HG02759 (cell line): ENCODE measurements around the gene ZNF853.

Experiments
- ATAC-seq: cut with Tn5 transposase; IDR thresholded peaks from one replicate; pipeline ENCODE4 v1.9.1; 2021; ENCODE audit warnings: mild to moderate bottlenecking, moderate library complexity; ENCODE audit not compliant: unreplicated experiment

Gene ZNF853

DNA sequence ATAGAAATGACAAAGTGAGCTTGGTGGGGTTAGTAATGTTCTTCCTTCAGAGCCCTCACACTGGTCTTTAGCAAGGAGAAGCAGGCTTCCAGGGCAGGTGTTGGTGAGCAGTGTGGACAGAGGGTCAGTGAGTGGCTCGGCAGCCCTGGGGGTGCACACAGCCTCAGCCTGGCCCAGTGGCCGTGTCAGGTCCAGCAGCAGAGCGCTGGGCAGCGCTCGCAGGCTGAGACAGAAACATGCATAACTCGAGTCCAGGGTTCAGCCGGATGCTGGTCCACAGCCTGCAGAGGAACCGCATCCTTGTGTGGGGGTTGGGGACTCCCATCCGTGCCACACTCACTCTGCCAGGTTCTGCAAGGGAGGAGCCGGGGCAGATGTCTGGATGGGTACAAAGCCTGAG lies 11.0 kb upstream of the ZNF853 start:
- no peak for ATAC-seq

DNA sequence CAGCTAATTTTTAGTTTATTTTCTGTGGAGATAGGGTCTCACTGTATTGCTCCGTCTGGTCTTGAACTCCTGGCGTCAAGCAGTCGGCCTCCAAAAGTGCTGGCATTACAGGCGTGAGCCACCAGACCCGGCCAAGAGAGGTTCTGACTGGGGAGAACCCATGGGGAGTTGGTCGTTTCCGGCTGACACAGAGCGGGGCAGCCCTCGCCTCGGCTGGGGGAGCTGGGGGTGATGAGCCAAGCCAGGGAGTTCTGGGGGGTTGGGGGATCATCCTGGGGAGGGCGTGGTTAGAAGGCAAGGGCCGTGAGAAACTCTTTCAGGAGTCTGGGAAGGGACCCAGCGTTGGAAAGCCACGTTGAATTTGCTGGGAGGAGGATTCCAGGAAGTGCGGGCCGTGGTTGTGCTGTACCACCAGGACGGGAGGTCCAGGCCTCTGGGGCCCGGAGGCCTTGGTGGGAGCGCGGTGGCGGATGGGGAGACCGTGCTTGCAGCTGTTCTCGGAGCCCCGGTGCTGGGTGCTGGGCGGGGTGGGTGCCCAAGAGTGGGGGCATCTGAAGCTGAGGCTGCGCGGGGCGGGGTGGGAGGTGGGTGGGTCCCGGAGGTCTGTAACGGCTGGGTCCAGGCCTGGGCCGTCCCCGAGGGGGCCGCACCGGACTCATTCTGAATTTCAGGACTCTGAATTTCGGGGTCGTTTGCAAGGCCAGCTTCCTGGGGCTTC lies 8.4 kb upstream of the ZNF853 start:
- no peak for ATAC-seq

DNA sequence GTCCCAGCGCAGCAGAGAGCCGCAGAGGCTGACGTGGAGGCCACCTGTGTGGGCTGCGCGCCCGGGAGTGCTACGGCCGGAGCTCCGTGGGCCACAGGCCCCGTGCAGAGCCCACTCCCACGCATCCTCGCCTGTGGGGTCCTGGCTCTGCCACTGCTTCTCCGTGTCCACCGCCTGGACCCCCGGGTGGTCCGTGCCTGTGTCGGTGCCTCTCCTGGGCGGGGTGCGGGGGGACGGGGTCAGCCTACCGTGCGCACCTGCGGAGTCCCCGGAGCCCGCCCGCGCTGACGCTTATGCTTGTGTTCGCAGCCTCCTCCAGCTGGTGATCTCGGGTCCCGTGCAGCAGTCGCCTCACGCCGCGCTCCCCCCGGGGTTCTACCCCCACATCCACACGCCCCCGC lies 7.8 kb upstream of the ZNF853 start:
- ATAC-seq, result no peak

DNA sequence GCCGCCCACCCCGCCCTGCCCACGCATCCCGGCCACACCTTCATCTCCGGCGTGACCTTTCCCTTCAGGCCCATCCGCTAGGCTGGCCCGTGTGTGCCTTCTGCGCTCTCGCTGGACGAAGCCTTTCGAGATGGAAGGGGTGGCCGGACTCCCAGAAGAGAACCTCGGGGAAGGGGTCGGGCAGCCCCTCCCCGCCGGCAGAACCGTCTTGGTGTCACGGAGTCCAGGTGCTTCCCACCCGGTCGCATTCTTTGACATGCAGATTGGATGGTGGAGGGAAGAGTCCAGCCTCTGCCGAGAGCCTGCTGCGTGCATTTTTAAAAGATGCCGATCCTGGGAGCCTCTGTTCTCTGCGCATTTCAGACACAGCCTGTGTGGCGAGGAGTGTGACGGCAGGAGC lies 7.3 kb upstream of the ZNF853 start:
- ATAC-seq, result no peak

GRCh38 chr7:6608794-6609193 lies 6.6 kb upstream of the ZNF853 start:
- no peak for ATAC-seq

- no peak for ATAC-seq
Measured at GRCh38 chr7:6612819-6613218, 2.6 kb upstream of the ZNF853 start.

- ATAC-seq, result no peak
Measured at GRCh38 chr7:6613706-6614105, 1.7 kb upstream of the ZNF853 start.

GRCh38 chr7:6615723-6616555 lies 529 bp downstream of the ZNF853 start:
- no peak for ATAC-seq

DNA sequence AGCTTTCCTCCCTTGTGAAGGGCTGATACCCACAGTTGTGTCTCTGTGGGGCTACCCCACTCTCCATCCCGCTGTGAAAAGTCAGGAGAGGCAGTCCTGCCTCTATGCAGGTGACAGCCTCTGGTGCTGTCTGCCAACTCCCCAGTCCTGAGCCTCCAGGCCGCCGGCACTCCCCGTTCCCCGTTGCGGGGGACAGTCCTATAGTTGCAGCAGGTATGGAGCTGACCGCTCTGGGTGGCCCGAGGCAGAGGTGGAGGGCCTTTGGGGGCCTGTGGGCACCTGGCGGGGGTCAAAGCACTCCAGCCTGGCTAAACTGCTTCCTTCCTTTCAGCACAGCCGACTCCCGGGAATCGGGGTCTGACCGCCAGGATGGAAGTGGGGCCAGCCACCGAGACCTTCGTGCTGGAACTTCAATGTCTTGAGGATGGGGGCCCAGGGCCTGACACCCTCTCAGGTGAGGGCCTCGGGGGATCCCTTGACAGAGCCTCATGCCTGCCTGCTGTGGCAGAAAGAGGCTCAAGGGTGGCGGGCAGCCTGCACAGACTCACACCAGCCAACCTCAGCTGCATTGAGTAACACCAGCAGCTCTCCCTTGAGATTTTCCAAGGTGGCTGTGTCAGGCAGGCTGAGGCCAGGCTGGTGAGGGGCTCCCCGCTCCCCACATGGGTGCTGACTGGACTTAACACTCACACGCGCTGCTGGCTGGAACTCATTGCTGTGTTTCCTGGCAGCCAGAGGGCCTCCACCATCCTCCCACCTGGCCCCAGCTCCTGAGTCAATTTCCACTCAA lies 1.6 kb downstream of the ZNF853 start:
- no peak for ATAC-seq

DNA sequence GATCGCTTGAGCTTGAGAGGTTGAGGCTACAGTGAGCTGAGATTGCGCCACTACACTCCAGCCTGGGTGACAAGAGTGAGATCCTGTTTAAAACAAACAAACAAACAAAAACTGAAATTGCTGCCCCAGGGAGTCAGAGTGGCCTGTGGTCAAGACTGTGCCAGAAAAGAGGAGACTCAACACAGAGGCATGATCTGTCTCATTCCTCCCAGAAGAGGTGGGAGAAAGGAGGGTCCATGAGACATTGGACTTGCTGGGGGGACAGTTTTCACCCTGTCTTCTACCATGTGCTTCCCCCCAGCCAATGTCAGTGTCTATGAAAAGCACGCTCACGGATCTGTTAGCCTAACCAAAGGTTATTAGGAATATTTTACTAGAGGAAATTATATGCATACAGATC lies 3.2 kb downstream of the ZNF853 start:
- ATAC-seq, result no peak

- no peak for ATAC-seq
Measured at GRCh38 chr7:6619961-6620360, 4.6 kb downstream of the ZNF853 start.

- no peak for ATAC-seq
Measured at GRCh38 chr7:6621195-6622133, 6.1 kb downstream of the ZNF853 start.

DNA sequence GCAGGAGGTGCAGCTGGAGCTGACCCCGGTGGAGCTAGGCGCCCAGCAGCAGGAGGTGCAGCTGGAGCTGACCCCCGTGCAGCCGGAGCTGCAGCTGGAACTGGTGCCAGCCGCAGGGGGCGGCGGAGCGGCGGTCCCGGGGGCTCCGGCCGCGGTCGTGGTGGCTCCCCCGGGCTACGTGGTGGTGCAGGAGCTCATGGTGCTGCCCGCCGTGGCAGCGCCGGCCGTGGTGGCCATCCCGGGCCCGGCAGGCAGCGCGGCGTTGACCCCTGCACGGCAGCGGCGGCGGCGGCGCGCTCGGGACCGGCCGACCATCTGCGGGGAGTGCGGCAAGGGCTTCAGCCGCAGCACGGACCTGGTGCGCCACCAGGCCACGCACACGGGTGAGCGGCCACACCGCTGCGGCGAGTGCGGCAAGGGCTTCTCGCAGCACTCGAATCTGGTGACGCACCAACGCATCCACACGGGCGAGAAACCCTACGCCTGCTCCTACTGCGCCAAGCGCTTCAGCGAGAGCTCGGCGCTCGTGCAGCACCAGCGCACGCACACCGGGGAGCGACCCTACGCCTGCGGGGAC lies 6.8 kb downstream of the ZNF853 start:
- no peak for ATAC-seq

GRCh38 chr7:6623589-6624245 lies 8.3 kb downstream of the ZNF853 start:
- ATAC-seq, result no peak

- no peak for ATAC-seq
Measured at GRCh38 chr7:6624246-6624611, 8.8 kb downstream of the ZNF853 start.

DNA sequence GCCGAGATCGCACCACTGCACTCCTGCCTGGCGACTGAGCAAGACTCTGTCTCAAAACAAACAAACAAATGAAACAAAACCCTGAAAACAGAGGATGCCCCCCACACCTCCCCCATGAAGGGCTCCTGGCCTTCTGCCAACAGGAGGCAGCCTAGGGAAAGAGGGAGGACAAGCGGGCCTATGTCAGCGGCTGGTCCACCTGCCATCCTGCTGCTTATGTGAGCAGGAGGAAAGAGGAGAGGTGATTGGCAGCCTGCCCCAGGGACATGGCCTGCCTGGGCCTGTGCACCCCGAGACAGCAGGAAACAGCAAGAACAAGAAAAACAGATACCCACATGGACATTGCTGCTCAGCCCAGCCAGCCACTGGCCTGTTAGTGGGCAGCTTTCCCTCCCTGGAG lies 12.6 kb downstream of the ZNF853 start:
- no peak for ATAC-seq

DNA sequence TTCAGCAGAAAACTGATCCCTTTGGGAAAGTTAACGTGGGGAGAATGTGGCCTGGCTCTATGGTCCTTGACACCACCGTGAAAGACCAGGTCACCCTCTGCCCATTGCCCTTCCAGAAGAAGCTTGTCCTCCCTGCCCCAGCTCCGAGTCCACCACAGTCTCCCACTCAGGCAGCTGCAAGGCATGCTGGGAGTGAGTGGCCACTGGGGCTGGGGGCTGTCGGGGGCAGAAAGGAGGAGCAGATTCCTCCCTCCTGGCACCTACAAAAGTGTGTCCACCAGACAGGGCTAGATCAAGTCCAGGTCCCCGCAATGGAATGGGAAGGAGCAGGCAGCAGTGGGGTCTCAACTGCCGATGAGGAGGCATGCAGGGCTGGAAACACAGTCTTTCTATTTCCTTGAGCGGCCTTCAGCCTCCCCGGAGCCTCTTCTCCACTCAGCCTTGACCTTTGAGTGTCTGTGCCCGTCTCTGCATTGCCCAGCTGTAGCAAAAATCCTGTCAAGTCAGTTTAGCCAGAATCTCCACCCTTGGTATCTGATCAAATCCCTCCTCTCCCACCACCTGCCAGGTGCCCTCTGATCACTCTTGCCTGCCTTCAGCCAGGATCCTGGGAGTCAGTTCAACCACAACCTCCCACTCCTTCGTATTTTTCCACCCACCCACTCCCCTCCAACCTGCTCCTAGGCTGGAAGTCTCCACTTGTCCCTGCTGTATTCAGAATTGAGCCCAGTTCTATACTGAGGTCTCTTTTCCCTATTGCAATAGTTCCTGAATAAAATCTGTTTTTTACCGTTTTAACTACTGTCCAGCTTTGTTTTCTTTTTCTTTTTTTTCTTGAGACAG lies 14.8 kb downstream of the ZNF853 start:
- no peak for ATAC-seq

DNA sequence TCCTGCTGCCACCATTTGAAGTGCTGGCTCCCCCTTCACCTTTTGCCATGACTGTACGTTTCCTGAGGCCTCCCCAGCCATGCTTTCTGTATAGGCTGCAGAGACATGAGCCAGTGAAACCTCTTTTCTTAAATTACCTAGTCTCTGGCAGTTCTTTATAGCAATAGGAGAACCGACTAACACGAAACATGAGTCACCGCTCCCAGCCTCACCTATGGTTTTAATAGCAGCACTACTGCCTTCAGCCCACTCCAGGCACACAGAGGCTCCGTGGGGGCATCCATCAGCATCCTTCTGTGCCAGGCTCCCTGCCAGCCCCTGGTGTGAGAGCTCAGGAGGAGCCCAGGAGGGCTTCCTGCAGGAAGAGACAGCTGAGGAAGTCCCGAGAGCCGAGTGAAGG lies 16.2 kb downstream of the ZNF853 start:
- no peak for ATAC-seq

- ATAC-seq, result no peak
Measured at GRCh38 chr7:6634021-6634420, 18.6 kb downstream of the ZNF853 start.
